SHP77 (cell line): ENCODE results near the gene PPP1R9B.

Source experiments
- DNase-seq, 2 experiments: peaks; one replicate each; lab custom pipeline; 2025; lab: John Stamatoyannopoulos, UW

The PPP1R9B gene

GRCh38 chr17:50172130-50172529 lies 21.7 kb upstream of the PPP1R9B start:
- DNase-seq, result no peak

GRCh38 chr17:50171371-50172071 lies 21.0 kb upstream of the PPP1R9B start:
- no peak for DNase-seq

GRCh38 chr17:50170662-50171370 lies 20.3 kb upstream of the PPP1R9B start:
- DNase-seq, result no peak

- DNase-seq, result no peak
These were observed 19.5 kb upstream of the PPP1R9B start for GRCh38 chr17:50169881-50170459.

GRCh38 chr17:50169121-50169764 lies 18.8 kb upstream of the PPP1R9B start:
- peak; percentile 12 to 58 for DNase-seq

- DNase-seq, result no peak
These were observed 17.8 kb upstream of the PPP1R9B start for GRCh38 chr17:50168319-50168718.

- no peak for DNase-seq
These were observed 16.9 kb upstream of the PPP1R9B start for GRCh38 chr17:50167371-50167770.

- no peak for DNase-seq
These were observed 16.2 kb upstream of the PPP1R9B start for GRCh38 chr17:50166518-50167181.

GRCh38 chr17:50165867-50166517 lies 15.5 kb upstream of the PPP1R9B start, which contains the start of gene SGCA:
Gene SGCA (plus strand): TSS chr17:50166005. CDS start chr17:50166041, 36 bp downstream.
- DNase-seq, result no peak

GRCh38 chr17:50165466-50165865 lies 15.0 kb upstream of the PPP1R9B start:
- DNase-seq, result no peak

- no peak for DNase-seq
These were observed 14.6 kb upstream of the PPP1R9B start for GRCh38 chr17:50165066-50165465.

- no peak for DNase-seq
These were observed 14.2 kb upstream of the PPP1R9B start for GRCh38 chr17:50164697-50164988.

GRCh38 chr17:50163843-50164696 lies 13.6 kb upstream of the PPP1R9B start:
- no peak for DNase-seq

- DNase-seq, result no peak
These were observed 12.2 kb upstream of the PPP1R9B start for GRCh38 chr17:50162466-50163254.

- no peak for DNase-seq
These were observed 11.4 kb upstream of the PPP1R9B start for GRCh38 chr17:50161911-50162288.

- peak; percentile 89 to 93 for DNase-seq
These were observed 10.8 kb upstream of the PPP1R9B start for GRCh38 chr17:50161023-50161910.

- no peak for DNase-seq
These were observed 7.4 kb upstream of the PPP1R9B start for GRCh38 chr17:50157891-50158290.

- no peak for DNase-seq
These were observed 4.8 kb upstream of the PPP1R9B start for GRCh38 chr17:50155115-50155819.
